Astrocyte of the spinal cord (primary cell): Measurements from ENCODE around the gene RAB29.

Source experiments
- DNase-seq: peaks from one replicate; pipeline ENCODE4 v3.0.0; 2011; ENCODE audit warnings: low read depth, low spot score
- H3K4me3 ChIP-seq: 2 replicates; pipeline ENCODE4 v1.5.1; 2011; ENCODE audit warnings: low read depth, mild to moderate bottlenecking, low read length, moderate library complexity
- in situ Hi-C: cut with HindIII; loops from 2 replicates; pipeline ENCODE4 v1.10.0; 2017; ENCODE audit warnings: low sequenced_read_pairs
- TF ChIP-seq, protein P1 (sequence below): IDR thresholded peaks from 2 replicates; pipeline ENCODE4 v1.5.1; 2012; ENCODE audit warnings: low read depth, mild to moderate bottlenecking, low read length, inconsistent platforms

Gene RAB29

DNA sequence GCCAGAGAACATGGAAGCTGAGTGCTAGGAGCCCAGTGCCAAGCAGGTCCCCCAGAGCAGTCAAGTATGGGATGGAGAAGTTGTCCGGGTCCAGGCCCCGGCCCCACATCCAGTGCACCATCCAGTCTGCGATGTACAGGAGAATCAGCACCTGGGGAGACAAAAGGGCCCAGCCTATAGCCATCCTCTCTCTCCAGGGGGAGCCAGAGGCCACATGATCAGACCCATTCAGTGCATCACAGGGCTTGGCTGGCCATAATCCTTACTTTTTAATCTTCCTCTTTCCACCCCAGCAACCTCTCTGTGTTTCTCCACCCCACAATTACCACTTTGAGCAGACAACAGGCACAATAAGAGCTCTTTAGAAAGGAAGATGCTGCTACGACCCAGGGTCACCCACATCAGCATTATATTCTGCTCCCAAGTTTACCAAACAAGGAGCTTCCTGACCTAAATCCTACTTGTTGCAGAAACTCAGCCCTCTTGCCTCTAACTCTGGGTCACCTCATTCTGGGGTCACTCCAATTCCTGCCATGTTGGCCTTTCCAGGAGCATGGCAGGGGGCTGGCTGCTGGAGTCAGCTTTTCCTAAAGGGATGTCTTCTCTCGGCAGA lies 16.4 kb upstream of the RAB29 start:
- no peak overlapping the region for H3K4me3 ChIP-seq
- in situ Hi-C loops, result no loop called here
- DNase-seq, result no peak
- TF ChIP-seq, protein P1, sequence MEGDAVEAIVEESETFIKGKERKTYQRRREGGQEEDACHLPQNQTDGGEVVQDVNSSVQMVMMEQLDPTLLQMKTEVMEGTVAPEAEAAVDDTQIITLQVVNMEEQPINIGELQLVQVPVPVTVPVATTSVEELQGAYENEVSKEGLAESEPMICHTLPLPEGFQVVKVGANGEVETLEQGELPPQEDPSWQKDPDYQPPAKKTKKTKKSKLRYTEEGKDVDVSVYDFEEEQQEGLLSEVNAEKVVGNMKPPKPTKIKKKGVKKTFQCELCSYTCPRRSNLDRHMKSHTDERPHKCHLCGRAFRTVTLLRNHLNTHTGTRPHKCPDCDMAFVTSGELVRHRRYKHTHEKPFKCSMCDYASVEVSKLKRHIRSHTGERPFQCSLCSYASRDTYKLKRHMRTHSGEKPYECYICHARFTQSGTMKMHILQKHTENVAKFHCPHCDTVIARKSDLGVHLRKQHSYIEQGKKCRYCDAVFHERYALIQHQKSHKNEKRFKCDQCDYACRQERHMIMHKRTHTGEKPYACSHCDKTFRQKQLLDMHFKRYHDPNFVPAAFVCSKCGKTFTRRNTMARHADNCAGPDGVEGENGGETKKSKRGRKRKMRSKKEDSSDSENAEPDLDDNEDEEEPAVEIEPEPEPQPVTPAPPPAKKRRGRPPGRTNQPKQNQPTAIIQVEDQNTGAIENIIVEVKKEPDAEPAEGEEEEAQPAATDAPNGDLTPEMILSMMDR, result peak; percentile 85

DNA sequence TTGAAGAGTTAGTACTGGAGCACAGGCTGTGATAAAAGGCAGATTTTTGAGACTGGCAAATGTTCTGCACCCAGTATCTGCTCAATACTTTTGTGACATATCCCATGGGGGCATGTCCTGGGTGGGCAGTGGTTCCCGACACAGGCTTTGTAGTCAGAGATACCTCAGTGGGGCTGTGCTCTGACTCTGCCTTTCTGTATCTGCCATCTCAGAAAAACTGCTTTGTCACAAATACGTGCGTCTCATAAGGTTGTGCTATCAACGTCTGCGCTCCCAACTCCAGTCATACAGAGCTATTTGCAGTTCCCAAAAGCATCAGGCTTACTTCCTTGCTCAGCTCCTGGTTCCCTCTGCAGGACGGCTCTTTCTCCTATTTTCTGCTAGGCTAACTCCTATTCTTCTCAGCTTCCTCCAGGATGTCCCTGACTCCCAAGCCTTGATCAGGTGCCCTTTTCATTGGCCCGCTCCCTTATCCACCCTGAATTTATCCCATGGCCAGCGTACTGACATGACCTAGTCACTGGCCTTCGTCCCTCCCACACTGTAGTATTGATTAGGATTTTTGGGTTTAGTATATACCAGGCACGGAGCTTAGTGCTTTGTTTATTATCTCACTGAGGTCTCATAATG lies 12.1 kb upstream of the RAB29 start:
- no peak for DNase-seq
- TF ChIP-seq, protein P1, result no peak
- in situ Hi-C loops, result no loop called here
- no peak overlapping the region for H3K4me3 ChIP-seq

DNA sequence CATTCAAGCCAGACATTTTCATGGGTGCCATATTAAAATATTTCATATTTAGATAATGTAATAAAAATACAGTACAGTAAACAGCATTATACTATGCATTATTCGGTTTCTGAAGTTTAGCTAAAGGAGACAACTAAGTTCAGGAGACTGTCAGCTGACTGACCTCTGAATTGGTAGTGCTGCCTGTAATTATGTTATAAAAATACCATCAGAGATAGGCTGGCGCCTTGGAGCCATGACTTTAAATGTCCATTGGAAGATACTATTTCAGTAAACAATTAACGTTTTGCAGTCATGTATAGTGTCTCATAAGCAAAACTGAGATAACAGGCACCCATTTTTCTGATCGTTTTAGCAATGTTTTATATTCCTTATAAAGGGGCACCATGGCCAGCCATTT lies 11.3 kb upstream of the RAB29 start:
- H3K4me3 ChIP-seq, result no peak overlapping the region
- TF ChIP-seq, protein P1, result no peak
- DNase-seq, result no peak
- in situ Hi-C loops, result no loop called here

DNA sequence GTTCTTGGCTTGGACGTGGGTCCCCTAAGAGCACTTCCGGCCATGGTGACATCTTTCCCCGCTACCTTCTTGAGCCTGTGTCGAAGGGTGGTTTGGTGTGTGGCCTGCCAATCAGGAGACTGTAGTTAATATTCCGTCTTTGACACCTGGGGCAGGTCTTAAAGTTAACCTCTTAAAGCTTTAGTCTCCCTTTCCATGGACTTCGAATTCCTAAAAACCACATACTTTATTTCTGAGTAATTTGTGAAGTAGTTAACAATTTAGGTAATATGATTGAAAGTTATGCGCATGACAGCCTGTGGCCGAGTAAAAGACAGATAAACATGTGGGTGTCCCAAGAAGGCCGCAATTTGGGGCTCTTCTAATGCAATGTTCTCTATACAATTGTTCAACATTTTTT lies 10.2 kb upstream of the RAB29 start:
- in situ Hi-C loops, result no loop called here
- no peak overlapping the region for H3K4me3 ChIP-seq
- DNase-seq, result no peak
- TF ChIP-seq, protein P1, result no peak

DNA sequence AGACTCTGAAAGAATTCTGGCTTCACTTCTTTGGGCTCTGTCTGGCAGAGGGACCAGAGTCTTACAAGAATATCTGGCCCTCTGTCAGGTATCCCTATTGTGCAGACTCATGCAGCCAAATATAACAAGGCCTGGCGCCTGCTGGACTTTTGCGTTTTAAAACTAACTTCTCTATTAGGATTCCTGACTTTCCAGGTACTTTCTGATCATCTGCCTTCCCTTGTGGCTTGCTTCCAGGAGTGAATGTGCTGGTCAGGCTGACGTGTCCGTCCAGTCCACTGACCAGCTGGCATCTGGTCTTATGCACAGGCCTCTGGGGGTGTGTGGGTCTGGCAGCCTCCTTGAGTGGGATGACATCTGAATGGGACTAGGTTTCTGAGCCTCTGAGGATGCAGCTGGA lies 8.6 kb upstream of the RAB29 start:
- in situ Hi-C loops, result no loop called here
- no peak overlapping the region for H3K4me3 ChIP-seq
- peak; percentile 50 for DNase-seq
- TF ChIP-seq, protein P1, result no peak

DNA sequence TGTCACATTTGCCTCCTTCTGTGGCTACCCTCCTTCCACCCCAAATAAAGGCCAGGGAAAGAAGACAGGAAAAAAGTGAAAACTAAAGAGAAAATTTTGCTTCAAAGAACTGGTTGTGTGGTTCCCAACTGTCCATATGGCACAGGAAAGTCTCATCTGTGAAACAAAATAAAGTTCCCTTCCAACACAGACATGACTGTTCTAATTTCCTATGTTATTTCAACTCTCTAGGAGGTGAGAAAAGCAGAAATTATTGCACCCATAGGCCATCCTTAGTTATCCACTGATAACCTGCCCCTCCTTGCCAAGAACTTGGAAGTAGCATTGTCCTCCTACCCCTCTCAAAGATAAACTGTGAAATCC lies 8.1 kb upstream of the RAB29 start:
- in situ Hi-C loops, result no loop called here
- TF ChIP-seq, protein P1, result no peak
- DNase-seq, result no peak

More for the DNA sequence above, 8.1 kb upstream of the RAB29 start:
- no peak overlapping the region for H3K4me3 ChIP-seq
